ENCODE data around the gene CHRM4.

- TF ChIP-seq REST (IDR thresholded peaks at IDR 0.05; ENCODE audit: insufficient replicate concordance, low read depth) = no peak
- no peak for TF ChIP-seq CTCF (IDR thresholded peaks at IDR 0.05; ENCODE audit: insufficient read depth, low read length)
- TF ChIP-seq GABPA (IDR thresholded peaks at IDR 0.05; ENCODE audit: low read depth) = no peak
Observed at GRCh38 chr11:46381048-46381818, 10.3 kb downstream of the CHRM4 start, which contains the start of gene MDK.
